Measurements from ENCODE around the gene VASP. TPM values are rescaled to one million over a fixed set of nuclear protein-coding genes. Genes with fewer than 3 reads are reported as not detected.

Gene VASP
- total RNA-seq, 1 experiment from 2014 or later: 144 TPM

DNA sequence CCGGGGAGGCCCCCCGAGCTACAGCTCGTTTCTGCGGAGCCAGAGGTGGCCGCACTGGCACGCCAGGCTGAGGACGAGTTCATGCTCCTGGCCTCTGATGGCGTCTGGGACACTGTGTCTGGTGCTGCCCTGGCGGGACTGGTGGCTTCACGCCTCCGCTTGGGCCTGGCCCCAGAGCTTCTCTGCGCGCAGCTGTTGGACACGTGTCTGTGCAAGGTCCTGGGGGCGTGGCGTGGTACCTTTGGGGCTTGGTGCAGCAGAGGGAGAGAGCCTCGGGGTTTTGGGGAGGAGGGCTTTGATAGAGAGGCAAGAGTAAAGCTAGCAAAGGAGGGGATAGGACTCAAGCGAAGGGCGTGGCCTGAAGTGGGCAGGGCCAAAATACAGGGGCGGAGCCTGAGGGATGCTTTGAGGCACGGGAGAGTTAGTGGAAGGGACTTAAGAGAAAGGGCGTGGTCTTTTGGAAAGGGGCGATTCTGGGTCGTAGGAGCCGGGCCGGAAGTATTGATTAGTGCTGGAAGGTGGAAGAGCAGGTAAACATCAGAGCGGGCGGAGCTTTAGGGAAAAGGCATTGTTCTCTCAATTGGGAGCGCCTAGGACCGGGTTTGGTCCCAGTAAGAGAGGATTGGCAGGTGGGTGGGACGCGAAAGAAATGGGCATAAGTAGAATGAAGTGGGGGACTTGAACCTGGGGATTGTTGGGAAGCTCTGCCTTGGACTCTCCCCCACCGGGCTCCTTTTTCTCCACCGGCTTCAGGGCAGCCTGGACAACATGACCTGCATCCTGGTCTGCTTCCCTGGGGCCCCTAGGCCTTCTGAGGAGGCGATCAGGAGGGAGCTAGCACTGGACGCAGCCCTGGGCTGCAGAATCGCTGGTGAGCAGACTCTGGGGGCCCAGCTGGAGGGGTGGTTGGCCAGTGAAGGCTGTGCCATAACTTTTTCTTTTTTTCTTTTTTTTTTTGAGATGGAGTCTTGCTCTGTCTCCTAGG lies 7.8 kb upstream of the VASP start:
- POLR2A ChIA-PET: interaction anchor here (0.5 to 3.6 kb wide), 5 partner anchors 9 to 178 kb away, joined by 4 to 33 read pairs (median 5); partner anchors contain the start of gene VASP
- peaks cover 43% of the 10 kb centered on the region for H3K4me1 Mint-ChIP-seq
- DNase-seq (ENCODE audit: low spot score): peak; percentile 99
- peaks cover 39% of the 10 kb centered on the region for H3K27me3 Mint-ChIP-seq (ENCODE audit: low read depth)
- CTCF ChIA-PET: interaction anchor here (0.7 to 9.1 kb wide), 19 partner anchors 9 to 283 kb away, joined by 3 to 145 read pairs (median 4); partner anchors contain the start of genes DMPK, FOSB and VASP
- ATAC-seq: peak; percentile 79
- no peaks in the 10 kb centered on the region for H3K9me3 Mint-ChIP-seq
- peak overlapping the region; percentile 98 for H3K27ac Mint-ChIP-seq
- H3K4me3 Mint-ChIP-seq: peak overlapping the region; percentile 79
- H3K36me3 Mint-ChIP-seq: no peaks in the 10 kb centered on the region
- no peak for TF ChIP-seq ZNF396 (CRISPR knock-in tag; IDR thresholded peaks at IDR 0.05; ENCODE audit: borderline replicate concordance)
- peak; percentile 87 for TF ChIP-seq SP1 (CRISPR knock-in tag; conservative IDR thresholded peaks at IDR 0.05)
- TF ChIP-seq, protein P1, sequence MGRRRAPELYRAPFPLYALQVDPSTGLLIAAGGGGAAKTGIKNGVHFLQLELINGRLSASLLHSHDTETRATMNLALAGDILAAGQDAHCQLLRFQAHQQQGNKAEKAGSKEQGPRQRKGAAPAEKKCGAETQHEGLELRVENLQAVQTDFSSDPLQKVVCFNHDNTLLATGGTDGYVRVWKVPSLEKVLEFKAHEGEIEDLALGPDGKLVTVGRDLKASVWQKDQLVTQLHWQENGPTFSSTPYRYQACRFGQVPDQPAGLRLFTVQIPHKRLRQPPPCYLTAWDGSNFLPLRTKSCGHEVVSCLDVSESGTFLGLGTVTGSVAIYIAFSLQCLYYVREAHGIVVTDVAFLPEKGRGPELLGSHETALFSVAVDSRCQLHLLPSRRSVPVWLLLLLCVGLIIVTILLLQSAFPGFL (CRISPR knock-in tag; IDR thresholded peaks at IDR 0.05; ENCODE audit: borderline replicate concordance): peak; percentile 49; the same call in 1 of the 2 replicates
- peak; percentile 88 for TF ChIP-seq NR2C2 (CRISPR knock-in tag; IDR thresholded peaks at IDR 0.05)
- TF ChIP-seq, protein P2, sequence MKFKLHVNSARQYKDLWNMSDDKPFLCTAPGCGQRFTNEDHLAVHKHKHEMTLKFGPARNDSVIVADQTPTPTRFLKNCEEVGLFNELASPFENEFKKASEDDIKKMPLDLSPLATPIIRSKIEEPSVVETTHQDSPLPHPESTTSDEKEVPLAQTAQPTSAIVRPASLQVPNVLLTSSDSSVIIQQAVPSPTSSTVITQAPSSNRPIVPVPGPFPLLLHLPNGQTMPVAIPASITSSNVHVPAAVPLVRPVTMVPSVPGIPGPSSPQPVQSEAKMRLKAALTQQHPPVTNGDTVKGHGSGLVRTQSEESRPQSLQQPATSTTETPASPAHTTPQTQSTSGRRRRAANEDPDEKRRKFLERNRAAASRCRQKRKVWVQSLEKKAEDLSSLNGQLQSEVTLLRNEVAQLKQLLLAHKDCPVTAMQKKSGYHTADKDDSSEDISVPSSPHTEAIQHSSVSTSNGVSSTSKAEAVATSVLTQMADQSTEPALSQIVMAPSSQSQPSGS (CRISPR knock-in tag; IDR thresholded peaks at IDR 0.05; ENCODE audit: borderline replicate concordance, low read depth): peak; percentile 93; the same call in 1 of the 2 replicates
- TF ChIP-seq TP53 (CRISPR knock-in tag; IDR thresholded peaks at IDR 0.05): peak; percentile 97
- TF ChIP-seq, protein P3, sequence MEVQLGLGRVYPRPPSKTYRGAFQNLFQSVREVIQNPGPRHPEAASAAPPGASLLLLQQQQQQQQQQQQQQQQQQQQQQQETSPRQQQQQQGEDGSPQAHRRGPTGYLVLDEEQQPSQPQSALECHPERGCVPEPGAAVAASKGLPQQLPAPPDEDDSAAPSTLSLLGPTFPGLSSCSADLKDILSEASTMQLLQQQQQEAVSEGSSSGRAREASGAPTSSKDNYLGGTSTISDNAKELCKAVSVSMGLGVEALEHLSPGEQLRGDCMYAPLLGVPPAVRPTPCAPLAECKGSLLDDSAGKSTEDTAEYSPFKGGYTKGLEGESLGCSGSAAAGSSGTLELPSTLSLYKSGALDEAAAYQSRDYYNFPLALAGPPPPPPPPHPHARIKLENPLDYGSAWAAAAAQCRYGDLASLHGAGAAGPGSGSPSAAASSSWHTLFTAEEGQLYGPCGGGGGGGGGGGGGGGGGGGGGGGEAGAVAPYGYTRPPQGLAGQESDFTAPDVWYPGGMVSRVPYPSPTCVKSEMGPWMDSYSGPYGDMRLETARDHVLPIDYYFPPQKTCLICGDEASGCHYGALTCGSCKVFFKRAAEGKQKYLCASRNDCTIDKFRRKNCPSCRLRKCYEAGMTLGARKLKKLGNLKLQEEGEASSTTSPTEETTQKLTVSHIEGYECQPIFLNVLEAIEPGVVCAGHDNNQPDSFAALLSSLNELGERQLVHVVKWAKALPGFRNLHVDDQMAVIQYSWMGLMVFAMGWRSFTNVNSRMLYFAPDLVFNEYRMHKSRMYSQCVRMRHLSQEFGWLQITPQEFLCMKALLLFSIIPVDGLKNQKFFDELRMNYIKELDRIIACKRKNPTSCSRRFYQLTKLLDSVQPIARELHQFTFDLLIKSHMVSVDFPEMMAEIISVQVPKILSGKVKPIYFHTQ (CRISPR knock-in tag; IDR thresholded peaks at IDR 0.05): no peak
- peak; percentile 87; the same call in 1 of the 2 replicates for TF ChIP-seq ESRRA (CRISPR knock-in tag; IDR thresholded peaks at IDR 0.05; ENCODE audit: borderline replicate concordance)
- peak; percentile 87 for TF ChIP-seq TCF7 (CRISPR knock-in tag; IDR thresholded peaks at IDR 0.05; ENCODE audit: low read depth)
- TF ChIP-seq, protein P4, sequence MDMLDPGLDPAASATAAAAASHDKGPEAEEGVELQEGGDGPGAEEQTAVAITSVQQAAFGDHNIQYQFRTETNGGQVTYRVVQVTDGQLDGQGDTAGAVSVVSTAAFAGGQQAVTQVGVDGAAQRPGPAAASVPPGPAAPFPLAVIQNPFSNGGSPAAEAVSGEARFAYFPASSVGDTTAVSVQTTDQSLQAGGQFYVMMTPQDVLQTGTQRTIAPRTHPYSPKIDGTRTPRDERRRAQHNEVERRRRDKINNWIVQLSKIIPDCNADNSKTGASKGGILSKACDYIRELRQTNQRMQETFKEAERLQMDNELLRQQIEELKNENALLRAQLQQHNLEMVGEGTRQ (CRISPR knock-in tag; IDR thresholded peaks at IDR 0.05): peak; percentile 79
- peak; percentile 87; the same call in 1 of the 2 replicates for TF ChIP-seq ETV6 (CRISPR knock-in tag; IDR thresholded peaks at IDR 0.05)
- peak; percentile 96 for TF ChIP-seq SMAD3 (CRISPR knock-in tag; IDR thresholded peaks at IDR 0.05; ENCODE audit: borderline replicate concordance)
- TF ChIP-seq CREM (CRISPR knock-in tag; IDR thresholded peaks at IDR 0.05): peak; percentile 66; the same call in 1 of the 2 replicates
- TF ChIP-seq, protein P5, sequence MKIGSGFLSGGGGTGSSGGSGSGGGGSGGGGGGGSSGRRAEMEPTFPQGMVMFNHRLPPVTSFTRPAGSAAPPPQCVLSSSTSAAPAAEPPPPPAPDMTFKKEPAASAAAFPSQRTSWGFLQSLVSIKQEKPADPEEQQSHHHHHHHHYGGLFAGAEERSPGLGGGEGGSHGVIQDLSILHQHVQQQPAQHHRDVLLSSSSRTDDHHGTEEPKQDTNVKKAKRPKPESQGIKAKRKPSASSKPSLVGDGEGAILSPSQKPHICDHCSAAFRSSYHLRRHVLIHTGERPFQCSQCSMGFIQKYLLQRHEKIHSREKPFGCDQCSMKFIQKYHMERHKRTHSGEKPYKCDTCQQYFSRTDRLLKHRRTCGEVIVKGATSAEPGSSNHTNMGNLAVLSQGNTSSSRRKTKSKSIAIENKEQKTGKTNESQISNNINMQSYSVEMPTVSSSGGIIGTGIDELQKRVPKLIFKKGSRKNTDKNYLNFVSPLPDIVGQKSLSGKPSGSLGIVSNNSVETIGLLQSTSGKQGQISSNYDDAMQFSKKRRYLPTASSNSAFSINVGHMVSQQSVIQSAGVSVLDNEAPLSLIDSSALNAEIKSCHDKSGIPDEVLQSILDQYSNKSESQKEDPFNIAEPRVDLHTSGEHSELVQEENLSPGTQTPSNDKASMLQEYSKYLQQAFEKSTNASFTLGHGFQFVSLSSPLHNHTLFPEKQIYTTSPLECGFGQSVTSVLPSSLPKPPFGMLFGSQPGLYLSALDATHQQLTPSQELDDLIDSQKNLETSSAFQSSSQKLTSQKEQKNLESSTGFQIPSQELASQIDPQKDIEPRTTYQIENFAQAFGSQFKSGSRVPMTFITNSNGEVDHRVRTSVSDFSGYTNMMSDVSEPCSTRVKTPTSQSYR (CRISPR knock-in tag; IDR thresholded peaks at IDR 0.05): peak; percentile 96
- peak; percentile 98 for TF ChIP-seq CREB1 (CRISPR knock-in tag; IDR thresholded peaks at IDR 0.05)
- TF ChIP-seq, protein P6, sequence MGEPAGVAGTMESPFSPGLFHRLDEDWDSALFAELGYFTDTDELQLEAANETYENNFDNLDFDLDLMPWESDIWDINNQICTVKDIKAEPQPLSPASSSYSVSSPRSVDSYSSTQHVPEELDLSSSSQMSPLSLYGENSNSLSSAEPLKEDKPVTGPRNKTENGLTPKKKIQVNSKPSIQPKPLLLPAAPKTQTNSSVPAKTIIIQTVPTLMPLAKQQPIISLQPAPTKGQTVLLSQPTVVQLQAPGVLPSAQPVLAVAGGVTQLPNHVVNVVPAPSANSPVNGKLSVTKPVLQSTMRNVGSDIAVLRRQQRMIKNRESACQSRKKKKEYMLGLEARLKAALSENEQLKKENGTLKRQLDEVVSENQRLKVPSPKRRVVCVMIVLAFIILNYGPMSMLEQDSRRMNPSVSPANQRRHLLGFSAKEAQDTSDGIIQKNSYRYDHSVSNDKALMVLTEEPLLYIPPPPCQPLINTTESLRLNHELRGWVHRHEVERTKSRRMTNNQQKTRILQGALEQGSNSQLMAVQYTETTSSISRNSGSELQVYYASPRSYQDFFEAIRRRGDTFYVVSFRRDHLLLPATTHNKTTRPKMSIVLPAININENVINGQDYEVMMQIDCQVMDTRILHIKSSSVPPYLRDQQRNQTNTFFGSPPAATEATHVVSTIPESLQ (CRISPR knock-in tag; IDR thresholded peaks at IDR 0.05): 0 out of 2 replicates have a peak, but pooled peaks have one; percentile 61
- no peak for TF ChIP-seq GABPB1 (CRISPR knock-in tag; IDR thresholded peaks at IDR 0.05)
- TF ChIP-seq CBFB (CRISPR knock-in tag; IDR thresholded peaks at IDR 0.05; ENCODE audit: low read depth): 0 out of 2 replicates have a peak, but pooled peaks have one; percentile 71
- TF ChIP-seq, protein P7, sequence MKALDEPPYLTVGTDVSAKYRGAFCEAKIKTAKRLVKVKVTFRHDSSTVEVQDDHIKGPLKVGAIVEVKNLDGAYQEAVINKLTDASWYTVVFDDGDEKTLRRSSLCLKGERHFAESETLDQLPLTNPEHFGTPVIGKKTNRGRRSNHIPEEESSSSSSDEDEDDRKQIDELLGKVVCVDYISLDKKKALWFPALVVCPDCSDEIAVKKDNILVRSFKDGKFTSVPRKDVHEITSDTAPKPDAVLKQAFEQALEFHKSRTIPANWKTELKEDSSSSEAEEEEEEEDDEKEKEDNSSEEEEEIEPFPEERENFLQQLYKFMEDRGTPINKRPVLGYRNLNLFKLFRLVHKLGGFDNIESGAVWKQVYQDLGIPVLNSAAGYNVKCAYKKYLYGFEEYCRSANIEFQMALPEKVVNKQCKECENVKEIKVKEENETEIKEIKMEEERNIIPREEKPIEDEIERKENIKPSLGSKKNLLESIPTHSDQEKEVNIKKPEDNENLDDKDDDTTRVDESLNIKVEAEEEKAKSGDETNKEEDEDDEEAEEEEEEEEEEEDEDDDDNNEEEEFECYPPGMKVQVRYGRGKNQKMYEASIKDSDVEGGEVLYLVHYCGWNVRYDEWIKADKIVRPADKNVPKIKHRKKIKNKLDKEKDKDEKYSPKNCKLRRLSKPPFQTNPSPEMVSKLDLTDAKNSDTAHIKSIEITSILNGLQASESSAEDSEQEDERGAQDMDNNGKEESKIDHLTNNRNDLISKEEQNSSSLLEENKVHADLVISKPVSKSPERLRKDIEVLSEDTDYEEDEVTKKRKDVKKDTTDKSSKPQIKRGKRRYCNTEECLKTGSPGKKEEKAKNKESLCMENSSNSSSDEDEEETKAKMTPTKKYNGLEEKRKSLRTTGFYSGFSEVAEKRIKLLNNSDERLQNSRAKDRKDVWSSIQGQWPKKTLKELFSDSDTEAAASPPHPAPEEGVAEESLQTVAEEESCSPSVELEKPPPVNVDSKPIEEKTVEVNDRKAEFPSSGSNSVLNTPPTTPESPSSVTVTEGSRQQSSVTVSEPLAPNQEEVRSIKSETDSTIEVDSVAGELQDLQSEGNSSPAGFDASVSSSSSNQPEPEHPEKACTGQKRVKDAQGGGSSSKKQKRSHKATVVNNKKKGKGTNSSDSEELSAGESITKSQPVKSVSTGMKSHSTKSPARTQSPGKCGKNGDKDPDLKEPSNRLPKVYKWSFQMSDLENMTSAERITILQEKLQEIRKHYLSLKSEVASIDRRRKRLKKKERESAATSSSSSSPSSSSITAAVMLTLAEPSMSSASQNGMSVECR (CRISPR knock-in tag; IDR thresholded peaks at IDR 0.05; ENCODE audit: borderline replicate concordance): peak; percentile 89

Data from WTC11 (cell line).